Measurements from ENCODE around the gene PGA4. TPM values are rescaled to one million over a fixed set of nuclear protein-coding genes. Genes with fewer than 3 reads are reported as not detected.

The PGA4 gene
- total and polyA plus RNA-seq, 9 of the 15 experiments (the other 6 are each of a cell fraction or from before 2014, with no cell fraction given) = not detected

DNA sequence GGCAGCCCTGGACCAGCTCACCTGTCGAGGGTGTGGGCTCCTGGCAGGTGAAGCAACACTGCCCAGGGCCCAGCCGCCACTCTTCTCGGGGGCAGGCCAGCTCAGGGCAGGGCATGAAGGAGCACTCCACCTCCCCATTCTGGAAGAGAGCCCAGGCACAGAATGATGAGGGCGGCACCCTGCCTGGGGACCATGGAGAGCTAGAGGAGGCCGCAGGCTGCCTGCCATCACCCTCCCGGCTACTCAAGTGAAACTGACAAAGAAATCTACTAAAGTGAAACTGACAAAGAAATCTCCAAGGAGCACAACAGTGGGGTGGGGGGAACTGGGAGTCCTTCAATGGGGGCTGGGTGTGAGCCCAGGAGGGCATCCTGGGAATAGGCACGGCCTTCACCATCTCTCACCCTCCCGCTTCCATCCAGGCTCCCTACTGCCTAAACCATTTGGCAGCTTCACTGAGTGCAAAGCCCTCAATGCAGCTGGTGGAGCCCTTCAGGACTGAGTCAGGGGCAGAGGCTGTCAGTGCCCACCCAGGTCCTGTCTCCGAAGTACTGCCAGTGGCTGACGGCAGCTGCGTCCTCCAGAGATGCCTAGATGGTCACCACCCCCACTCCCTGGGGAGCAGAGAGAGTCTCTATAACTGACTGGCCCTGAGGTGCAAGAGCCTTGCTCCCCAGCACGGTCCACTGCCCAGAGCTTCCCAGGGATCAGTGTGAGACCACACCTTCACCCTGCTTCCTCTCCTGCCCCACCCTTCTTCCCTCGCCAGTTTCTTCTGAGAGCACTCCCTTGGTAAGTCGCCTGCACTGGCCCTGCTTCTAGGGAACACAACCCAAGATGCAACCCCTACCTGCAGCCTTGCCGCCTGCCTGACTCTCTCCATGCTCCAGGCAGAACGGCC, 51.3 kb downstream of the PGA4 start:
- no peak overlapping the region for H2AFZ ChIP-seq (ENCODE audit: low read depth, low read length)
- H4K20me1 ChIP-seq (replicated peaks; ENCODE audit: control insufficient read depth, insufficient read depth, low read length) = no peaks in the 10 kb centered on the region
- intact Hi-C loops (cut with micrococcal nuclease) (no loop called here), in situ Hi-C loops (cut with MboI) (no loop called here)
- BruUV-seq (replicated peaks) = no TSS peak
- peaks cover 0 to 14% of the 10 kb centered on the region in 2 experiments; a peak in 3 of 5 replicates for H3K4me1 ChIP-seq (replicated peaks in 1 of 2; ENCODE audit: control insufficient read depth in 2 of 2, insufficient read depth in 2 of 2, low read length in 2 of 2)
- H3K4me2 ChIP-seq (ENCODE audit: insufficient read depth, low read length) = no peak overlapping the region
- no peaks in the 10 kb centered on the region for H3K36me3 ChIP-seq (ENCODE audit: control insufficient read depth, insufficient read depth, low read length)
- H3K9me3 ChIP-seq (replicated peaks; ENCODE audit: control insufficient read depth, insufficient read depth, low read depth, low read length) = no peaks in the 10 kb centered on the region
- H3K9me1 ChIP-seq (ENCODE audit: control insufficient read depth, insufficient read depth, low read length) = no peaks in the 10 kb centered on the region
- DNase-seq (ENCODE audit: extremely low read depth in 1 of 4, low spot score in 3 of 4) = peak in 1 of 4 experiments; percentile 3
- no peak overlapping the region for H3K27ac ChIP-seq (ENCODE audit: extremely low read depth, low read depth, low read length)
- H3K9ac ChIP-seq (ENCODE audit: insufficient read depth in 1 of 2, low read depth in 2 of 2, low read length in 2 of 2) = 0 out of 4 replicates have a peak overlapping the region, but pooled peaks of 1 of the 2 experiments have one; percentile 23
- no peak for TF ChIP-seq CAMTA2 (CRISPR knock-in tag; conservative IDR thresholded peaks at IDR 0.05)
- TF ChIP-seq RNF2 (IDR thresholded peaks at IDR 0.05) = no peak
- no peak for TF ChIP-seq SREBF2 (CRISPR knock-in tag; IDR thresholded peaks at IDR 0.05)
- no peak for TF ChIP-seq TEAD1 (CRISPR knock-in tag; IDR thresholded peaks at IDR 0.05)
- TF ChIP-seq MTA3 (IDR thresholded peaks at IDR 0.05; ENCODE audit: borderline replicate concordance) = no peak
- TF ChIP-seq, protein P1, sequence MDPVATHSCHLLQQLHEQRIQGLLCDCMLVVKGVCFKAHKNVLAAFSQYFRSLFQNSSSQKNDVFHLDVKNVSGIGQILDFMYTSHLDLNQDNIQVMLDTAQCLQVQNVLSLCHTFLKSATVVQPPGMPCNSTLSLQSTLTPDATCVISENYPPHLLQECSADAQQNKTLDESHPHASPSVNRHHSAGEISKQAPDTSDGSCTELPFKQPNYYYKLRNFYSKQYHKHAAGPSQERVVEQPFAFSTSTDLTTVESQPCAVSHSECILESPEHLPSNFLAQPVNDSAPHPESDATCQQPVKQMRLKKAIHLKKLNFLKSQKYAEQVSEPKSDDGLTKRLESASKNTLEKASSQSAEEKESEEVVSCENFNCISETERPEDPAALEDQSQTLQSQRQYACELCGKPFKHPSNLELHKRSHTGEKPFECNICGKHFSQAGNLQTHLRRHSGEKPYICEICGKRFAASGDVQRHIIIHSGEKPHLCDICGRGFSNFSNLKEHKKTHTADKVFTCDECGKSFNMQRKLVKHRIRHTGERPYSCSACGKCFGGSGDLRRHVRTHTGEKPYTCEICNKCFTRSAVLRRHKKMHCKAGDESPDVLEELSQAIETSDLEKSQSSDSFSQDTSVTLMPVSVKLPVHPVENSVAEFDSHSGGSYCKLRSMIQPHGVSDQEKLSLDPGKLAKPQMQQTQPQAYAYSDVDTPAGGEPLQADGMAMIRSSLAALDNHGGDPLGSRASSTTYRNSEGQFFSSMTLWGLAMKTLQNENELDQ (CRISPR knock-in tag; IDR thresholded peaks at IDR 0.05; ENCODE audit: borderline replicate concordance) = no peak
- TF ChIP-seq, protein P2, sequence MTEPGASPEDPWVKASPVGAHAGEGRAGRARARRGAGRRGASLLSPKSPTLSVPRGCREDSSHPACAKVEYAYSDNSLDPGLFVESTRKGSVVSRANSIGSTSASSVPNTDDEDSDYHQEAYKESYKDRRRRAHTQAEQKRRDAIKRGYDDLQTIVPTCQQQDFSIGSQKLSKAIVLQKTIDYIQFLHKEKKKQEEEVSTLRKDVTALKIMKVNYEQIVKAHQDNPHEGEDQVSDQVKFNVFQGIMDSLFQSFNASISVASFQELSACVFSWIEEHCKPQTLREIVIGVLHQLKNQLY (CRISPR knock-in tag; conservative IDR thresholded peaks at IDR 0.05) = no peak
- no peak for TF ChIP-seq ZNF12 (CRISPR knock-in tag; IDR thresholded peaks at IDR 0.05)
- no peak overlapping the region for H3K4me3 ChIP-seq
- ChIA-PET CTCF (ENCODE audit: low intra/inter-chr PET ratio) (interaction anchor here (0.6 kb wide), 1 partner anchor 474 kb away, joined by 3 read pairs; no protein-coding TSS in a partner anchor), POLR2A (no interaction called here)
- no peak for FAIRE-seq
- H3K79me2 ChIP-seq (ENCODE audit: control insufficient read depth, insufficient read depth, low read length) = no peaks in the 10 kb centered on the region
- ATAC-seq = peak; percentile 56
- 57% methylated on average over 12 of the region's 16 CpGs for WGBS (ENCODE audit: insufficient coverage, low coverage, missing lambda C conversion rate)
- no peaks in the 10 kb centered on the region for H3K27me3 ChIP-seq (ENCODE audit: control insufficient read depth in 2 of 2, insufficient read depth in 2 of 2, low read length in 2 of 2)

Measured in K562 (cell line).